NCI-H226 (cell line): Measurements from ENCODE around the gene ADGRV1.
"Not testable (repeated sequence)": the region's sequence is repeated elsewhere in the genome, so short reads cannot be mapped to it uniquely, and the experiment has no call there.

ENCODE experiments used
- DNase-seq: peaks from one replicate; pipeline ENCODE4 v3.0.0-alpha.2; 2015

ADGRV1 gene

DNA sequence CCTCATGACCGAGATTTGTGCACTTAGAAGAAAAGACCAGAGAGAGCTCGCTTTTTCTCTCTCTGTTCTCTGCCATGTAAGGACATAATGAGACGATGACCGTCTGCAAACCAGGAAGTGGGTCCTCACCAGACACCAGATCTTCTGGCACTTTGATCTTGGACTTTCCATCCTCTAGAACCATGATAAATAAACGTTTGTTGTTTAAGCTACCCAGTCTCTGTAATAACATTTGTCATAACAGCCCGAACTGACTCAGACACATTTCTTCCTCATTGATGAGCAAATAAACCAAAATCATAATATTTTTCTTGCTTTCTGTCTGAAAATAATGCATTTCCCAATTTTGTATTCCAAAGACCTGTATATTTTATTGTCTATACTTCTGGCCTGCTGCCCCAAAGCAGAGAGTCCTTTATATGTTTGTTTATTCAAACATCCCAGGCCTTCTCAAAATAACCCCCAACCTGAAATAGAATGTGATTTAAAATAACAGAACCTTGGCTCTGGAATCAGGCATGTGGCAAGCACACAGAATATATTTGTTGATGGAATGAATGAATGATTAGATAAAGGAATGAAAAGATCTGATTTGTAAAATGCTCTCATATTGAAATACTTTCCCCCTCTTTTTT lies 396.5 kb downstream of the ADGRV1 start:
- DNase-seq: no peak

DNA sequence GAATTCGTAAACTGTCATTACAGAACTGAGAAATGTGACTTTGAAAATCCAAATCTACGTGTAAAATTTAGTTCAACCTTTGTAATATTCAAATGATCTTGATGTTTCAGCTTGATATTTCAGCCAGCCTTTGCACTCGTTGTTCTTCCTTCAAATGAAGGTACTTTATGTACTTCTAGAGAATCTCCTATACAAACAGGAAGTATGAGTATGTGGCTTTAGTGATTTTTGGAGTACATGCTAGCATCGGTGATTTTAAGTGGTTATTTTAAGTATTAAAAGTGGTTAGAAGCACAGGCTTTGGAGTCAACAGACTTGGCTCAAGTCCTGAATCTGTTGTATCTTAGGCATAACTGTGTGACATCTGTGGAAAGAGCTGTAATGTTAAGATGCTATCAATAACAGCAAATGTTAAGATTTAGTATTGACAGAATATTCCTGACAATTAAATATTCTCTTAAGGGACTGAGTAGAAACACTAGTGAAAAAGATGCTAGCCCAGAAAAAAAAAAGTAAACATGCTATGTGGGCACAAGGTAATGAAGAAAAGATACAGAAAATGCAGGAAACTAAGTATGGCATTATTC lies 398.0 kb downstream of the ADGRV1 start:
- DNase-seq: no peak

DNA sequence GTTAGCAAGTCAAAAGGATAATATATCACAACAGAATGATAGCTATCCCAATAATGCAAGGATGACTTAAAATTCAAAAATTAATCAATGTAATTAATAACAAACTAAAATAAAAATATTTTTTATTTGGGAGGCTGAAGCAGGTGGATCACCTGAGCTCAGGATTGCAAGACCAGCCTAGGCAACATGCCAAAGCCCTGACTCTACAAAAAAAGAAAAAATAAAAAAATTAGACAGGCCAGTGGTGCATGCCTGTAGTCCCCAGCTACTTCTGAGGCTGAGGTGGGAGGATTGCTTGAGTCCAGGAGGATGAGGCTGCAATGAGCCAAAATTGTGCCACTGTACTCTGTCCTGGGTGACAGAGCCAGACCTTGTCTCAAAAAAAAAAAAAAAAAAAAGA lies 399.3 kb downstream of the ADGRV1 start:
- no peak for DNase-seq

DNA sequence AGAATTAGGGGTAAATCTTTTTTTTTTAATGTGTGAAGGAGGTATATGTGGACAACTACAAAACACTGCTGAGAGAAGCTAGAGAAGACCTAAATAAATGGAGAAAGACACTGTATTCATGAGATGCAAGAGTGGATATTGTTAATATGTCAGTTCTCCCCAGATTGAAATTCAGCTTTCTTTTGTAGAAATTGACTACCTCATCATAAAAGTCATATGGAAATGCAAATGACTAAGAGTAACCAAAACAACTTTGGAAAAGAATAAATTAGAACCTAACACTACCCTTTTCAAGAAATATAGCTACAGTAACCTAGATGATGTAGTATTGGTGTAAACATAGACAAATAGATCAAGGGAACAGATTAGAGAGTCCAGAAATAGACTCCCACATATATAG lies 400.7 kb downstream of the ADGRV1 start:
- DNase-seq: no peak

DNA sequence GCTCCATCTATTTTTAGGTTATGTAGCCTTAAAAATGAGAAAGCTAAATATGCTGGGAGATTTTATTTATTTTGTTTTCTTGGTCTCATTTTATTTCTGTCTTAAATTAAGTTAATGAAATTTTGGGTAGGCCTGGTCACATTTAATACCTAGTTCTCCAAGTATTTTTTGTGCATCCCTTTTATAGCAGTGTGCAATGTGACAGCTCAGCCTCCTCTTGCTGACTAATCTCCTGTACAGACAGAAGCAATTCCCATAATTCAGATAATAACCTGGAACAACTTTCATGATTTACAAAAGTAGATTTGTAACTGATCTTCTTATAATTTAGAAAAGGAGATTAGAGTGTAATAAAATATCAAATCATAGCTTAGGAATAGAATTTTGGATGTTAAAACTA lies 403.9 kb downstream of the ADGRV1 start:
- DNase-seq: no peak

DNA sequence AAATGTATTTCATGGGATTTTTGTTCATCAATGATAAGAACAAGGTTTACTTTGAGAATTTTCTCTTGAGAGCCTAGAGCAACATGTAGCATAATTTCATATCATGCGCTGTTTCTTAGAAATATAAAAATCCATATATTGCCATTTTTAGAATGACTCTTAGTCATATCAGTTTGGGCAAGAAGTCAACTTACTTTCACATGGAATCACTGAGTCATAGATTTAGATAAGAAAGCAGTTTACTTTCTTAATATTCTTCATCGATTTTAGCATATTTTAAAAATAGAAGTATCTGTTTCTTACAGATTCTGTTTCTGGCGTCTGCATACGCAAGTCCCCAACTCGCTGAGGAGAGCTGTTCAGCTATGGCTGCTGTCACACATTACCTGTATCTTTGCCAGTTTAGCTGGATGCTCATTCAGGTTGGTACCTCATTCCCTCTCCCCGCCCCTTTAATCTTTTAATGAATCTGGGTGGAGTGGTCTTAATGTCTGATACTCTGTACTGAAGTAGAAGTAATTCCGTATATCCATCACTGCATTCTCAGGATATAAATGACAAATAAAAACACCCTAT lies 406.6 kb downstream of the ADGRV1 start:
- no peak for DNase-seq

DNA sequence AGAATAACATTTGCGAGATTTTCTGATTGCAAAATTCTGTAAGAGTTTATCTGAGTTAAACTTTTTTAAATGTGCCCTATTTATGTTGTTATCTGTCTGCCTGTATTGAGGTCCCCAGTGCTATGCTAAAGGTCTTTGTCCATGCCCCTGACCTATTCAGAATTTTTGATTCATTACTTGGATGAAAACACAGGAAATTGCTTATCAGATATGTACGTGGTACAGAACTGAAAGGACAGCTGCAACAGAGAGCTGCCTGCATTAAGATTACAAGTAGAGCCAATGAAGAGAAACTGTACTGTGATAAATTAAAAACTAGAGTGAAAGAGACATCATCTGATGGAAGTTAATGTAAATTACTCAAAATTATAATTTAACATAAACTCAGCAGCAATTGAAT lies 408.8 kb downstream of the ADGRV1 start:
- peak; percentile 32 for DNase-seq

DNA sequence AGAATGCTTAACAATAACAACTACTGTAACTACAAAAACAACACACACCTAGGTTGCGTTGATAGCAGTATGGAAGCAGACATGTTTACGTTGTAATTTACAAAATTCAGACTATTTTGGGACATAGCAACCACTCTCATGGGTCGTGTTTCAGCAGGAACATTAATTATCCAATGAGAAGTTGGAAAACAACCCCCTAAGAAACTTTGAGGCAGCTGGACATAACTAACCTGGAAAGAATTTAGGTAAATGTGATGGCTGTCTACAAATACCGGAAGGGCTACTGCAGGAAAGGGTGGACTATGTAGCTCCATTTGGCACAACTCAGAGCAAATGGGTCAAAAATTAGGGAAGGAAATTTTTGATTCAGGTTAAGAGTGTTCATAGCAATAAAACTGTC lies 409.3 kb downstream of the ADGRV1 start:
- no peak for DNase-seq

DNA sequence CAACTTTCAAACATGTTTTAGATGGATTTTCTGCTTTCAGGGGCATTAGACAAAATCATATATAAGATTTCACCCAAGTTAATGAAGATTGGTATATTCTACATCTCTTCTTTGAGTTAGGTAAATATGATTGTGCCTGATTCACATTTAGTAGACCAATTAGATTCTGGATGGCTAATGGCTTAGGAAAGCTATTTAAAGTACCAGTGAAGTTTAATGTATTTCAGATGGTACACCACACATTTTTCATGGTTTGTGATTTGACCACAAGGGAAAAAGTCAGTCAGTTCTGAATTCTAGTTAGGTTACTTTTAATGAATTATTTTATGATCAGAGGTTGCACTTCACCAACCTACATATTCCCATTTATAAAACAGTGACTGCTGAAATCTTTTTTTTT lies 409.7 kb downstream of the ADGRV1 start:
- no peak for DNase-seq

DNA sequence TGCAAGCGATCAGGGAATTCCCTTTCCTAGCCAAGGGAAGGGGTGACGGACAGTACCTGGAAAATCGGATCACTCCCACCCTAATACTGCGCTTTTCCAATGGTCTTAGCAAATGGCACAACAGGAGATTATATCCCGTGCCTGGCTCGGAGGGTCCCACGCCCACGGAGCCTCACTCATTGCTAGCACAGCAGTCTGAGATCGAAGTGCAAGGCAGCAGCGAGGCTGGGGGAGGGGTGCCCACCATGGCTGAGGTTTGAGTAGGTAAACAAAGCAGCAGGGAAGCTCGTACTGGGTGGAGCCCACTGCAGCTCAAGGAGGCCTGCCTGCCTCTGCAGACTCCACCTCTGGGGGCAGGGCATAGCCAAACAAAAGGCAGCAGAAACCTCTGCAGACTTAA lies 411.3 kb downstream of the ADGRV1 start:
- DNase-seq: not testable (repeated sequence)

DNA sequence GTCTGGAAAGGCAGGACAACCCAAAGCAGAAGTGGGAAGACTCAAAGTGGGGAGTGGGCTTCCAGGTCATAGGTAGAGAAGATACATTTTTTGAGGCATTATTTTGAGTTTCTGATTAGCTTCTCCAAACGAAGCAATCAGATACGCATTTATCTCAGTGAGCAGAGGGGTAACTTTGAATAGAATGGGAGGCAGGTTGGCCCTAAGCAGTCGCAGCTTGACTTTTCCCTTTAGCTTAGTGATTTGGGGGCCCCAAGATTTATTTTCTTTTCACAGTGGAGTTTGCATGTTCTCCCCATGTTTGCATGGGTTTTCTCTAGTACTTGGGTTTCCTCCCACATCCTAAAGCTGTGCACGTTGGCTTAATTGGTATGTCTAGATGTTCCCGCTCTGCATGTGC lies 422.6 kb downstream of the ADGRV1 start:
- DNase-seq: no peak

DNA sequence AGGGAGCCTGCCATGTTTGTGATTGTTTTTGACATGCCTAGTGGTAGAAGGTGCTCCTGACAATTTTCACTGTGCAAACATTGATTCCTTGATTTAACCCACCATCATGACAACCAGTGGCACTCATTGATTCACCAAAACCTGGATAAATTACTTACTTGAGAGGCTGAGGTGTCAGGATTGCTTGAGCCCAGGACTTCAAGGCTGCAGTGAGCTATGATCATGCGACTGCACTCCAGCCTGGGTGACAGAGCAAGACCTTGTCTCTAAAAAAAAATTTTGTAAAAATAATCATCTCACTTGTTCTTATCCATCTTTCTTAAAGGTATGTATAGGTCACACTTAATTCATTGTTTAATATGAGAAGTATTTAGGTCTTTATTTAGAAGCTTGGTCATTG lies 423.2 kb downstream of the ADGRV1 start:
- no peak for DNase-seq

DNA sequence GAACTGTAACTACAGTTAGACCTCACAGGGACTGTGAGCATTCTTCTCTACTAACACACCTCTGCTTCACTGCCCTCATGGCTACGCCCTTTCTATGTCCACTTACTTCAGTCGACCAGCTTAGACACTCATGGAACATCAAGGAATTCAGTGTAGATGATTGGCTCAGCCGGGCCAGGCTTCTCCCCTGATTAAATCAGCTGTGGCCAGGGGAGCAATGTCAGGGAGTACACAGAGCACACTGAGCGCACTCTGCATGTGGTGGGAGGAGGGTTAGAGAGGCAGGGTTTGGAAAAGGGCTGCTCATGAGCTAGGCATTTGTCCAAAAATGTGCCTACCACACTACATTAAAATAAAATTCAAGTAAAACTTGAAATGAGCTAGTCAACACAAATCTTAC lies 424.0 kb downstream of the ADGRV1 start:
- DNase-seq: peak; percentile 98

DNA sequence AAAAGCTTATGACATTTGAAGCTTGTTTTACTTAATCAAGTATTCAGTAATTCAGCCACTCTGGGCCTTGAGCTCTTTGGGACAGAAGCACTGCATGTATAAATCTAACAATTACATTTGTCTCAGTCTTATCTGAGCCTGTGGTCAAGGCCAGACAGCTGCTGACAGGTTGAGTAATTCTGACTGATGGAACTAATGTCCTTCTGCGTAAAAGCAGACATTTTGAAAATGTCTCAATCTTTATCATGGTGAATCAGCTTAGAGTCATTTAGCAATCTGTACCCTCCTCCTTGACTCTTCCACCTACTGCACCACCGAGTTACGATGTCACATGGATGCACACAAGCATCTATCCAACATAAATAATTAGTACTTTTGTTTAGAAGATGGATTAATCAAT lies 424.6 kb downstream of the ADGRV1 start:
- peak; percentile 98 for DNase-seq

DNA sequence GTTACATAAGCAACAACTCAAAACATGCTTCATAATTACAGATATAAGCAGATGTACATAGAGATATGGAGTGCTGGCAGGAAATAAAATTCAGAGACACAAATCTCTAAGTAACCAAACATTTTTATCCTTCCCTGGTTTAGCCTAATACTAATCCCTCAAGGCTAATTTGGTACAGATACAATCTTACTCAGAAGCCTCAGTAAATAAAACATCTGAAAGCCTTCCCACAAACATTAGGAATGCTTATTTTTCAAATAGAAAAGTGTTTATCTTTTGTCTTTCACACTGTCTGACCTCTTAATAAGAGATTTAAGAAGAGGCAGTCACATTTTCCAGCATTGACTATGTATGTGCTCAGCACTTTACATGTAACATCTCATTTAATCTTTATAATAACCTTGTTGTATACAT lies 425.1 kb downstream of the ADGRV1 start:
- DNase-seq: peak; percentile 23

DNA sequence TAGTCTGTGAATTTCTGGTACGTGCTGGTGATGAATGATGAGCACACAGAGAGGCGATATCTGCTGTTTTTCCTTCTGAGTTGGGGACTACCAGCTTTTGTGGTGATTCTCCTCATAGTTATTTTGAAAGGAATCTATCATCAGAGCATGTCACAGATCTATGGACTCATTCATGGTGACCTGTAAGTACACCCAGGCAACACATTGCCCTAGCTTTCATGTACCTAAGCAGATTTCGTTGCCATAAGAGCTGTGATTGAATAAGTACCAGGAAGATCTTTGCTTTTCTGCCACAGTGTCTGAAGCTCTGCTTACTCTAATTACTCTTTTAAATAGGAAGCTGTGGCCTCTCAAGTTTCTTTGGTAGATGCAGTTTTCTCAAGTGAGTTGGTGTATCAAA lies 426.7 kb downstream of the ADGRV1 start:
- no peak for DNase-seq

DNA sequence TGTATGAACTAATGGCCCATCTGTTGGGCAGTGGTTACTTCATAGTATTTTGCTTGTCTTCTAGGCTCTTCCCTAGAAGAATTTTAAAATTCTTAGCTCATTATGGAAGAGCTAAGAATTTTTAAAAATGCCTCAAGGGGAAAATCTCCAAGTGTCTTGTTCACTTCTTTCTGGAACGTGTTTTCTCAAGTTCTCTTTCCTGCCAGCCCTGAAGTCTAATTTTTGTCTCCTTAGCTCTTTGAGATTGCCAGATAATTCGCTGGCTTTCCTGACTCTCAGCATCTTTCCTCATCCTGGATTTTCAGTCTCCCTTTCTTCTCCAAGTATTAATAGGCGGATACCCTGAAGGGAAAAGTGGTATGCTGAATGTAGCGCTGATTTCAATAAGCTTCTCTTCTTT lies 429.1 kb downstream of the ADGRV1 start:
- no peak for DNase-seq

DNA sequence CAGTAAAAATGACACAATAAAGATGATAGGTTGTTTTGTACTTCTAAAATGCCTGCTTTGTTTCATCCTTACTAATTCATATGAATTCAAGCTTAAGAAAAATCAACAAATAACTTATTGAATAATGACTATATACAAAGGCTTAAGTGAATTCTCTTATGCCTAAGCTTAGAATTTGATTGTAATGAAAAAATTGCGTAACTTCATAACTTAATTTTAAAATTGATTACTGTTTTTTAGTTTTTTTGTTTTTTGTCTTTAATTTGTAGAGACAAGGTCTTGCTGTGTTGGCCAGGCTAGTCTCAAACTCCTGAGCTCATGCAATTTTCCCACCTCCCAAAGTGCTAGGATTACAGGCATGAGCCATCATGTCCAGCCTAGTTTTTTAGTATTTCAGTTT lies 432.6 kb downstream of the ADGRV1 start:
- DNase-seq: no peak

DNA sequence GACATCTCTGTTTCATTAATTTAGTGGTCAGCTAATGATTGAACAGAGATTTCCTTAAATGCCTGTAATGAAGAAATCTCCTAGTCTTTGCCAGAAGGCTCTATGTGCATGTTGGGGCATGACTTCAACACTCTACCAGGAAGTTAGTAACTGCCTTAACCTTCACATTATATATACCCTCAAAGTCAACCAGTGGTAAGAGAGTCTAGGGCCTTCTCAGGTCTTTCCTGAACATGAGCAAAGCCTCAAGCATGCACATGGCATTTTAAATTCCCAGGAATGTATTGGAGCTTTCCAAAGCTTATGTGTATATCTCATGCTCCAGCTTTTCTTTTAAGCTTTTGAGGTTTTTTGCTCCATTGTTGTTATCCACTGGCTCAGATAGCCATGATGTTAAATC lies 436.2 kb downstream of the ADGRV1 start:
- no peak for DNase-seq

DNA sequence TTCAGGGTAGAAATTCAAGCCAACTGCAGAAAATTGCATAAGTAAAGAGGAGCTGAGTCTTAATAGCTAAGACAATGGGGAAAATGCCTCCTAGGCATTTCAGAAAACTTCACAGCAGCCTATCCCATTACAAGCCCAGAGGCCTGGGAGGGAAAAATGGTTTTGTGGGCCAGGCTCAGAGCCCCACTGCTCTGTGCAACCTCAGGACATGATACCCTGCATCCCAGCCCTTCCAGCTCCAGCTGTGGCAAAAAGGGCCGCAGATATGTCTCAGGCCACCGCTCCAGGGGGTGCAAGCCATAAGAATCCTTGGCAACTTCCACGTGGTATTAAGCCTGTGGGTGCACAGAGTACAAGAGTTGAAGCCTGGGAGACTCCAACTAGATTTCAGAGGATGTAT lies 437.5 kb downstream of the ADGRV1 start:
- no peak for DNase-seq

DNA sequence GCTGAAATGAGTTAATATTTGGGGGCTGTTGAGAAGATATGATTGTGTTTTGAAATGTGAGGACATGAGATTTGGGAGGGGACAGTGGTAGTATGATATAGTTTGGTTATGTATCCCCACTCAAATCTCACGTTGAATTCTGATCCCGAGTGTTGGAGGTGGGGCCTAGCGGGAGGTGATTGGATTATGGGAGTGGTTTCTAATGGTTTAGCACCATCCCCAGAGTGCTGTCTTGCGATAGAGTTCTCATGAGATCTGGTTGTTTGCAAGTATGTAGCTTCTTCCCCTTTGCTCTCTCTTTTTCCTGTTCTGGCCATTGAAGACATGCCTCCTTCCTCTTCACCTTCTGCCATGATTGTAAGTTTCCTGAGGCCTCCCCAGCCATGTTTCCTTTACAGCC lies 438.5 kb downstream of the ADGRV1 start:
- no peak for DNase-seq

DNA sequence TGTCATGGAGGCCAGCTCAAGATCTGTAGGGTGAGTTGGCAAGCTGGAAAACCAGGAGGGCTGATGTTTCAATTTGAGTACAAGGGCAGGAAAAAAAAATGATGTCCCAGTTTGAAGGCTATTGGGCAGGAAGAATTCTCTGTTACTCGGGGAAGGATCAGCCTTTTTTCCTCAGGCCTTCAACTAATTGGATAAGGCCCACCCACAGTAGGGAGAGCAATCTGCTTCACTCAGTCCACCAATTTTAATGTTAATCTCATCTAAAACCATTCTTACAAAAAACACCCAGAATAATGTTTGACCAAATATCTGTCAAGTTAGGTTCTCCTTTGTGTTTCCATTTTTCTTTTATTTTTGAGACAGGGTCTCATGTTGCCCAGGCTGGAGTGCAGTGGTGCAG lies 442.1 kb downstream of the ADGRV1 start:
- DNase-seq: no peak

DNA sequence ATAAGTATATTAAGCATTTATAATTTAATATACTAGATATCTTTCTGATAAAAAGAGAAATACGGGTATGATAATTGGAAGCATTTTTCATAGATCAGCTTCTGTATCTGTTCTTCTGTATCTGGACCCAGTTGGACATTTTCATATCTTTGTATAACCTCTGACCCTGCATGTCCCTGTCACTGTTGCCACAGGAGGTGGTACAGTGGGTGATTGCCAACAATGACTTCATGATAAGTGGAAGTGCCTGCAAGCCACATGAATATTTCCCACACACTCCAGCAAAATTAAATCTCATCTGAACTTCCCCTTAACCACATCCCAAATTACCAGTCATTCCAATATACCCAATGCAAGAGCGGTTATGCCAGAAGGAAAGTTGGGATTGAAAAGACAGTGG lies 448.1 kb downstream of the ADGRV1 start:
- no peak for DNase-seq

DNA sequence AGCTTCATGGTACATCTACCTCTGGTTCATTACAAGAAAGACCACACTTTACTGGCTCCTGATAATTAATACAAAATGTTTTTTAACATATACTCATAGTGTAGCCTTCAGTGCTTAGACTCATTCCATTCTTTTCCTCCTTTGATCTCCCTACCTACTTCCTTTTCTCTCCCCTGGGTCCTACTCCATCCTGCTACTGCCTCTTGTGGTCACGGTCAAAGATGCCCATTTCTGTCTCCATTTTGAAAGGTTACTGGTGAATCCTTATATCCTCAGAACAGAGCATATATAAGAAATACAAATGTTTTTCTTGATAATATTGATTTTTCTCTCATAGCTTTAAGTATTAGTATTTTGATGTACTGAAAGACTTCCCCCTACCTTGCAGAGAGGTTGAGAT lies 448.7 kb downstream of the ADGRV1 start:
- DNase-seq: no peak

DNA sequence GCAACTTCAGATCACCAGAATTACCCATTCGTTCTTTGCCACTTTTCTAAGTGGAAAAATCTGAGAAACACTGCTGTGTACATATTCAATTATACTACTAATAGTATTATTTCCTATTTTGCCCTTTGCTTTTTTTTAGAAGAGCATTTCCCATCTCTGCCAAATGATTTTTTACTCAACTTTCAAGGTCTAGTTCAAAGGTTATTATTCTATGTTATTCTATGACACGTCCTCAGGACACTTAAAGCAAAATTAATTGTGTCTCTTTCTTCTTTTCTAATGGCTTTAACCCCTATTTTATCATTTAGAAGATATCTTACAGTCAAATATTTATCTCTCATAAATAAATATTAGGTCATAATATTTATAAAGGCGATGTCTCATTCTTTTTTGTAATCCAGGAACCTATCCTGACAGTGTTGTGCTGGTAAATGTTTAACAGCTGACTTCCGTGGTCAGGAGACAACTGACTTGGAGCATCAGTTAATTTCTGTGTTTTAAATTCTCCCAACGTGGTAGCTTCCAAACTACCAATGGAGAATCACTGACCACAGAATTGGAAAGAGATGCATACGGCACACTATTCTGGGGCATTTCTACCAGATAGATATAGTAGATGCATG lies 449.3 kb downstream of the ADGRV1 start:
- no peak for DNase-seq
